Measurements from ENCODE around the gene HNRNPL. TPM values are rescaled to one million over a fixed set of nuclear protein-coding genes. Genes with fewer than 3 reads are reported as not detected.

Gene HNRNPL
- polyA plus RNA-seq, 1 experiment: 342 TPM

GRCh38 chr19:38880882-38881609 is 31.3 kb upstream of the HNRNPL start:
- ChIA-PET POLR2A (no interaction called here), CTCF (interaction anchor here (5.2 kb wide), 1 partner anchor 11 kb away, joined by 29 read pairs; no protein-coding TSS in a partner anchor)
- H3K4me3 ChIP-seq (ENCODE audit: low read depth, low read length): no peak overlapping the region
- H3K27me3 ChIP-seq (ENCODE audit: control insufficient read depth, insufficient read depth, low read length): no peaks in the 10 kb centered on the region
- H3K36me3 ChIP-seq (ENCODE audit: control insufficient read depth, insufficient read depth, low read length): peaks cover 7% of the 10 kb centered on the region
- TF ChIP-seq CTCF (IDR thresholded peaks at IDR 0.05; ENCODE audit: insufficient read depth, low read depth, low read length): no peak
- DNase-seq (ENCODE audit: low read depth): no peak

- no peak for DNase-seq (ENCODE audit: low read depth)
- POLR2A ChIA-PET: no interaction called here
These were observed 30.5 kb upstream of the HNRNPL start for GRCh38 chr19:38880076-38880881.

GRCh38 chr19:38879400-38879751 is 29.6 kb upstream of the HNRNPL start:
- TF ChIP-seq CTCF (IDR thresholded peaks at IDR 0.05; ENCODE audit: insufficient read depth, low read depth, low read length): no peak
- ChIA-PET POLR2A (no interaction called here), CTCF (interaction anchor here (3.2 to 5.2 kb wide), 2 partner anchors 8 to 9 kb away, joined by 29 to 30 read pairs; no protein-coding TSS in a partner anchor)
- Histone ChIP-seq H3K27me3 (ENCODE audit: control insufficient read depth, insufficient read depth, low read length) (no peaks in the 10 kb centered on the region), H3K4me3 (ENCODE audit: low read depth, low read length) (no peak overlapping the region), H3K36me3 (ENCODE audit: control insufficient read depth, insufficient read depth, low read length) (peaks cover 7% of the 10 kb centered on the region)
- DNase-seq (ENCODE audit: low read depth): no peak

More at GRCh38 chr19:38880076-38880881, 30.5 kb upstream of the HNRNPL start:
- CTCF ChIA-PET: interaction anchor here (5.2 kb wide), 1 partner anchor 10 kb away, joined by 29 read pairs; no protein-coding TSS in a partner anchor
- no peak for TF ChIP-seq CTCF (IDR thresholded peaks at IDR 0.05; ENCODE audit: insufficient read depth, low read depth, low read length)
- Histone ChIP-seq H3K36me3 (ENCODE audit: control insufficient read depth, insufficient read depth, low read length) (peaks cover 7% of the 10 kb centered on the region), H3K27me3 (ENCODE audit: control insufficient read depth, insufficient read depth, low read length) (no peaks in the 10 kb centered on the region), H3K4me3 (ENCODE audit: low read depth, low read length) (no peak overlapping the region)

- ChIA-PET CTCF (interaction anchor here (3.2 to 5.2 kb wide), 2 partner anchors 8 to 9 kb away, joined by 29 to 30 read pairs; no protein-coding TSS in a partner anchor), POLR2A (no interaction called here)
- H3K4me3 ChIP-seq (ENCODE audit: low read depth, low read length): no peak overlapping the region
- no peak for TF ChIP-seq CTCF (IDR thresholded peaks at IDR 0.05; ENCODE audit: insufficient read depth, low read depth, low read length)
- no peaks in the 10 kb centered on the region for H3K27me3 ChIP-seq (ENCODE audit: control insufficient read depth, insufficient read depth, low read length)
- no peak for DNase-seq (ENCODE audit: low read depth)
- peaks cover 7% of the 10 kb centered on the region for H3K36me3 ChIP-seq (ENCODE audit: control insufficient read depth, insufficient read depth, low read length)
These were observed 29.0 kb upstream of the HNRNPL start for GRCh38 chr19:38878575-38879399.
